CD4-positive, alpha-beta T cell treated with Interferon alpha-2 for 1 hour (primary cell): Measurements from ENCODE around the gene TNFRSF9.

Experiments
- DNase-seq, 2 donors: peaks; one replicate each; pipeline ENCODE4 v3.0.0-alpha.2; 2020 to 2022

The TNFRSF9 gene

GRCh38 chr1:7915826-7916500 is 24.7 kb downstream of the TNFRSF9 start:
- peak; percentile 19 to 46 for DNase-seq

GRCh38 chr1:7912743-7913557 is 27.7 kb downstream of the TNFRSF9 start:
- no peak for DNase-seq

GRCh38 chr1:7912145-7912544 is 28.5 kb downstream of the TNFRSF9 start:
- peak in 1 of 2 donors; percentile 19 for DNase-seq

- DNase-seq = no peak
Observed at GRCh38 chr1:7905262-7905661, 35.4 kb downstream of the TNFRSF9 start.

- peak; percentile 54 to 75 for DNase-seq
Observed at GRCh38 chr1:7902478-7903085, 38.1 kb downstream of the TNFRSF9 start.

GRCh38 chr1:7899741-7900140 is 40.9 kb downstream of the TNFRSF9 start:
- DNase-seq = no peak

GRCh38 chr1:7898962-7899361 is 41.7 kb downstream of the TNFRSF9 start:
- DNase-seq = peak in 1 of 2 donors; percentile 14

GRCh38 chr1:7896994-7897393 is 43.6 kb downstream of the TNFRSF9 start:
- DNase-seq = no peak

- DNase-seq = no peak
Observed at GRCh38 chr1:7893529-7894180, 47.0 kb downstream of the TNFRSF9 start.

- DNase-seq = no peak
Observed at GRCh38 chr1:7891804-7892203, 48.8 kb downstream of the TNFRSF9 start.

- DNase-seq = no peak
Observed at GRCh38 chr1:7890853-7891252, 49.8 kb downstream of the TNFRSF9 start.

- DNase-seq = no peak
Observed at GRCh38 chr1:7888248-7889081, 52.2 kb downstream of the TNFRSF9 start.

GRCh38 chr1:7886405-7886745 is 54.3 kb downstream of the TNFRSF9 start:
- DNase-seq = no peak

GRCh38 chr1:7885513-7886404 is 54.9 kb downstream of the TNFRSF9 start:
- DNase-seq = peak in 1 of 2 donors; percentile 4

- no peak for DNase-seq
Observed at GRCh38 chr1:7884757-7885156, 55.9 kb downstream of the TNFRSF9 start.

GRCh38 chr1:7879228-7879627 is 61.4 kb downstream of the TNFRSF9 start:
- no peak for DNase-seq

- no peak for DNase-seq
Observed at GRCh38 chr1:7878027-7878426, 62.6 kb downstream of the TNFRSF9 start.

GRCh38 chr1:7873801-7874795 is 66.5 kb downstream of the TNFRSF9 start:
- no peak for DNase-seq

- no peak for DNase-seq
Observed at GRCh38 chr1:7871136-7871535, 69.5 kb downstream of the TNFRSF9 start.
